CD4-positive, alpha-beta T cell treated with Interleukin-4 for 4 hours (primary cell): Measurements from ENCODE around the gene TEKTIP1.
"Not testable (repeated sequence)": the region's sequence is repeated elsewhere in the genome, so short reads cannot be mapped to it uniquely, and the experiment has no call there.

Experiments
- DNase-seq: peaks from one replicate; pipeline ENCODE4 v3.0.0-alpha.2; 2020

TEKTIP1 gene

GRCh38 chr19:3524078-3524842 lies 14.7 kb upstream of the TEKTIP1 start:
- no peak for DNase-seq

DNA sequence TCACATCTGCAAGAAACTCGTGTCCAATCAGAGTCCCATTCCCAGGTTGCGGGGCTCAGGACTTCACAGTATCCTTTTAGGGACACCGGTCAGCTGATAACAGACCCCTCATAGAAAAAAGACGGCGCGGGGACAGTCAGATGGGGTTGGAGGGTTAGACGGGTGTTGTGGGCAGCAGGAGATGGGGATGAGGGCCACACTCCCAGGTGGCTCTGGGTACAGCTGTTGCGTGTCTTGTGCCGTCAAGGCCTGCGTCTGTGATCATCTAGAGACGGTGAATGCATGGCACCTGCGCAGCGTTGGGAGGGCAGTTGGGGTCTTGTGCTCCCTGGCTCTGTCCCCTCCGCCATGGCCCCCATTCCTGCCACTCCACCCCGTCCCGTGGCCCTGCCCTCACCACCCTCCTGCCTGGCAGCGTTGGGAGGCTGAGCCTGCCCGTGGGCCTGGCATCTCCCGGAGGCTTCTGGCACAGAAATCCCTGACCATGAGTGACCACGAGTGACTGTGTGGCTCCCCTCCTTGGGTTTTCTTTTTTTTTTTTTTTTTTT lies 14.0 kb upstream of the TEKTIP1 start:
- DNase-seq, result no peak

GRCh38 chr19:3526507-3527237 lies 12.3 kb upstream of the TEKTIP1 start:
- DNase-seq, result no peak

GRCh38 chr19:3527238-3527910 lies 11.6 kb upstream of the TEKTIP1 start:
- DNase-seq, result no peak

DNA sequence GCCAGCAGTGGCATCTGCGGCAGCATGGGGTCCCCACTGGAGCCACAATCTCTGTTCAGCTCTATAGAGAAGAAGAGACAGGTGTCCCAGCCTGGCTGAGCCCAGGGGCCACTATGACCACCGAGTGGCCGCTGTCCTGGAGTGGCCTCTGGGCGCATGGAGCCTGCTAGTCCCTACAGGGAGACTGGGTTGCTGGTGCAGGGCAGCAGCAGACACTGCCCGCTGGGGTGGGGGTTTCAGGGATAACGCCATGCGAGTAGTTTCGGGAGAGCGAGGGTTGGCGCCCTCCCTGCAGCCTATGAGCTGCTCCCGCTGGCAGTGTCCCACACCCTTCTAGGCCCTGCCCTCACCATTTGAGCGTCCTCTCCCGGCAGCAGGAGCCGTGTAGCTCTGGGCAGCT lies 10.9 kb upstream of the TEKTIP1 start:
- DNase-seq, result no peak

DNA sequence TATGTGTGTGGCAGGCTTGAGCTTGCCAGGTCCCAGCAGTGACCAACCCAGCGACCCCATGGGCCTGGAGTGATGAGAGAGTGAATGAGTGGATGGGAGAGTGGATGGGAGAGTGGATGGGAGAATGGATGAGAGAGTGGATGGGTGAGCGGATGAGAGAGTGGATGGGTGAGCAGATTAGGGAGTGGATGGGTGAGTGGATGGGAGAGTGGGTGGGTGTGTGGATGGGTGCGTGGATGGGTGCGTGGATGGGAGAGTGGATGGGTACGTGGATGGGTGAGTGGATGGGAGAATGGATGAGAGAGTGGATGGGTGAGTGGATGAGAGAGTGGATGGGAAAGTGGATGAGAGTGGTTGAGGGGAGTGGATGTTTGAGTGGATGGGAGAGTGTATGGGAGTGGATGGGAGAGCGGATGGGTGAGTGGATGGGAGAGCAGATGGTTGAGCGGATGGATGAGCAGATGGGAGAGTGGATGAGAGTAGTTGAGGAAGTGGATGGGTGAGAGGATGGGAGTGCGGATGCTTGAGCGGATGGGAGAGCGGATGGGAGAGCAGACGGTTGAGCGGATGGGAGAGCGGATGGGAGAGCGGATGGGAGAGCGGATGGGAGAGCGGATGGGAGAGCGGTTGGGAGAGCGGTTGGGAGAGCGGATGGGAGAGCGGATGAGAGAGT lies 10.3 kb upstream of the TEKTIP1 start:
- no peak for DNase-seq

- DNase-seq, result not testable (repeated sequence)
Measured at GRCh38 chr19:3529299-3529698, 9.7 kb upstream of the TEKTIP1 start.

- DNase-seq, result no peak
Measured at GRCh38 chr19:3530389-3530788, 8.6 kb upstream of the TEKTIP1 start.

DNA sequence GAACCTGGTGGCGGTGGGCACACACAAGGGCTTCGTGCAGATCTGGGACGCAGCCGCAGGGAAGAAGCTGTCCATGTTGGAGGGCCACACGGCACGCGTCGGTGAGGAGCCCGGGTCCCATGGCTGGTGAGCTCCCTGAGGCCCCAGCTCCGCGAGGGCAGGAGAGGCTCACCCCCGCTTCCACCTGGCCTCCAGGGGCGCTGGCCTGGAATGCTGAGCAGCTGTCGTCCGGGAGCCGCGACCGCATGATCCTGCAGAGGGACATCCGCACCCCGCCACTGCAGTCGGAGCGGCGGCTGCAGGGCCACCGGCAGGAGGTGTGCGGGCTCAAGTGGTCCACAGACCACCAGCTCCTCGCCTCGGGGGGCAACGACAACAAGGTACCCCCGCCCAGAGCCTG lies 7.3 kb upstream of the TEKTIP1 start:
- no peak for DNase-seq

DNA sequence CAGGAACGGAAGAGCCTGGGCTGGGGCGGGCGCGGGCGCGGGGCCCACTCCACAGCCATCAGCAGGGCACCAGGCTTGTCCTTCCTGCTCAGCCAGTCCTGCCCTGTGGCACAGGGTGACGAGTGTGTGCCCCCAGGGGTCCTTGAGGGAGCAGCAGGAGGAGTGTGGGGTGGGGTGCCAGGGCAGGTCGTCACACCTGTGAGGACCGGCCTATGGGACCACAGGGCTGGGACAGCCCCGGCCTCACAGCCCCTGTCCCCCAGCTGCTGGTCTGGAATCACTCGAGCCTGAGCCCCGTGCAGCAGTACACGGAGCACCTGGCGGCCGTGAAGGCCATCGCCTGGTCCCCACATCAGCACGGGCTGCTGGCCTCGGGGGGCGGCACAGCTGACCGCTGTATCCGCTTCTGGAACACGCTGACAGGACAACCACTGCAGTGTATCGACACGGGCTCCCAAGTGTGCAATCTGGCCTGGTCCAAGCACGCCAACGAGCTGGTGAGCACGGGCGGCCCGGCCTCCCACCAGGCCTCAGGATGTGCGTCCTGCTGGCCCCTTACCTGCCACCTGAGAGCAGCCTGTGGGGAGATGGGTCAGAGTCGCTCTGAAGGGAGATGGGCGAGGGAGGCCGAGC lies 6.7 kb upstream of the TEKTIP1 start:
- DNase-seq, result no peak

DNA sequence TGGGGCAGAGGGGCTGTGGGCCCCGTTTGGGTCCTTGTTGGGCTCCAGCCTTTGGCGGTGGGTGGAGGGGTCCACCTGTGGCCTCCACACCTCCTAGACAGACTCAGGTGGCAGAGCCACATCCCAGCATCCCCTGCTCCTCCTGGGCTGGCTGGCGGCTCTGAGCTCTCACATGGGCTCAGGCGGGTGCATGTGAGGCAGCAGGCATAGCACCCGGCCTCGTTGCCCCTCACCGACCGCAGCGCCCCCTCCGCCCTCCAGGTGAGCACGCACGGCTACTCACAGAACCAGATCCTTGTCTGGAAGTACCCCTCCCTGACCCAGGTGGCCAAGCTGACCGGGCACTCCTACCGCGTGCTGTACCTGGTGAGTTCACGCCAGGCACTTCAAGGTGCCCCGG lies 5.9 kb upstream of the TEKTIP1 start:
- DNase-seq, result no peak

- no peak for DNase-seq
Measured at GRCh38 chr19:3533563-3534216, 5.3 kb upstream of the TEKTIP1 start.

DNA sequence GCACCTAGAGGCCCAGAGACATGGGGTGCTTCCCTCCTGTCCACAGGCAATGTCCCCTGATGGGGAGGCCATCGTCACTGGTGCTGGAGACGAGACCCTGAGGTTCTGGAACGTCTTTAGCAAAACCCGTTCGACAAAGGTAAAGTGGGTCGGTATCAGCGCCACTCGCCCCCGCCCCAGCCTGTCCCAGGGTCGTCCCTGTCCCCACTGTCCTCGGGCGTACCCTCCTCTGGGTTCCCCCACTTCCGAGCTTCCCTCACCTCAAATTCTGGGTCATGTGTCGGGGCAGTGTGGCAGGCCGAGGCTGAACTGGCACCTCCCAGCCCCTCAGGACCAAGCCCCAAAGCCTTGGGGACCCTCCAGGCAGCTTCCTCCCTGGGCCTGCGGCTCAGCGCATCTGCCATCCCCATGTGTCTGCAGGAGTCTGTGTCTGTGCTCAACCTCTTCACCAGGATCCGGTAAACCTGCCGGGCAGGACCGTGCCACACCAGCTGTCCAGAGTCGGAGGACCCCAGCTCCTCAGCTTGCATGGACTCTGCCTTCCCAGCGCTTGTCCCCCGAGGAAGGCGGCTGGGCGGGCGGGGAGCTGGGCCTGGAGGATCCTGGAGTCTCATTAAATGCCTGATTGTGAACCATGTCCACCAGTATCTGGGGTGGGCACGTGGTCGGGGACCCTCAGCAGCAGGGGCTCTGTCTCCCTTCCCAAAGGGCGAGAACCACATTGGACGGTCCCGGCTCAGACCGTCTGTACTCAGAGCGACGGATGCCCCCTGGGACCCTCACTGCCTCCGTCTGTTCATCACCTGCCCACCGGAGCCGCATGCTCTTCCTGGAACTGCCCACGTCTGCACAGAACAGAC lies 4.4 kb upstream of the TEKTIP1 start:
- DNase-seq, result no peak

DNA sequence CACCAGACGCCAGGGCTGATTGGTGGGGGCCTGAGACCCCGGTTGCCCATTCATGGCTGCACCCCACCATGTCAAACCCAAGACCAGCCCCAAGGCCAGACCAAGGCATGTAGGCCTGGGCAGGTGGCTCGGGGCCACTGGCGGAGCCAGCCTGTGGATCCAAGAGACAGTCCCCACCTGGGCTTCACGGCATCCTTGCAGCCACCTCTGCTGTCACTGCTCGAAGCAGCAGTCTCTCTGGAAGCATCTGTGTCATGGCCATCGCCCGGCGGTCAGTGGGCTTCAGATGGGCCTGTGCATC lies 3.8 kb upstream of the TEKTIP1 start:
- DNase-seq, result no peak

DNA sequence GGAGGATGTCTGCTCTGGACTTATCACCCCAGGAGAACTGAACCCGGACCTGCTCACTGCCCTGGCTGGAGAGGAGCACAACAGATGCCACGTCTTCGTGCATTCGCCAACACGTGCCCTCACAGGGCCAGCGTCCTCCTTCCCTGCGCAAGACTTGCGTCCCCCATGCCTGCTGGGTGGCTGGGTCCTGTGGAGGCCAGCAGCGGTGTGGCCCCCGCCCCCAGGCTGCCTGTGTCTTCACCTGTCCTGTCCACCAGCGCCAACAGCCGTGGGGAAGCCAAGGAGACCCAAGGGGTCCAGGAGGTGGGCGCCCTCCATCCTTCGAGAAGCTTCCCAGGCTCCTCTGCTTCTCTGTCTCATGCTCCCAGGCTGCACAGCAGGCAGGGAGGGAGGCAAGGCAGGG lies 3.4 kb upstream of the TEKTIP1 start:
- DNase-seq, result no peak

- DNase-seq, result no peak
Measured at GRCh38 chr19:3535981-3536380, 3.0 kb upstream of the TEKTIP1 start.

DNA sequence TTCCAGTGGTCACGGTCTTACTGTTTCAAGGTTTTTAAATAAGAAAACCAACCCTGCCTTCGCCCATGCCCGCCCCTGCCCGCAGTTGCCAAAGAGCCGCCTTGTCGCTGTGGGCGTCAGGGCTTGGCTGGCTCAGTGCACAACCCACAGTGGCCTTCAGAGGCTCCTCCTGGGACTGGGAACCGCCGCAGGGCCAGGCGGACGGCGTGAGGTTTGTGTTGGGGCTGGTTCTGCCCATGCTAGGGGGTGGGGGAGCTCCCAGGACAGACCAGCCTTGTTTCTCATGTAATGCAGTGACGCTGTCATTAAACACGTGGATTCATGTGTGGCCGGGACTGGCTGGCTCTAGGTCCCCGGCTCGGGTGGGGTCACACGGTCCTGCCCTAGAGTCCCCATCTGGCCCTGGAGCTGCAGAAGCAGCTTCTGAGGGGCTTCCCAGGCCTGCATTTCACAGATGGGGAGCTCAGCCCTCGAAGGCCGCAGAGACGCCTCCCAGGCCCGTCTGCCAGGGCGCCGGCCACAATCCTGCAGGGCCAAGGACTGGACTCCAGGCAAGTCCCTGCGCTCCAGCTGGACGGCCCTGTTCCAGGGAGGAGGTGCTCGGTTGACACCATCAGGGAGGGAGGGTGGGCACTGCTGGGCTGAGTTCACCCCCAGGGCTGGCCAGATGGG lies 2.4 kb upstream of the TEKTIP1 start:
- no peak for DNase-seq

DNA sequence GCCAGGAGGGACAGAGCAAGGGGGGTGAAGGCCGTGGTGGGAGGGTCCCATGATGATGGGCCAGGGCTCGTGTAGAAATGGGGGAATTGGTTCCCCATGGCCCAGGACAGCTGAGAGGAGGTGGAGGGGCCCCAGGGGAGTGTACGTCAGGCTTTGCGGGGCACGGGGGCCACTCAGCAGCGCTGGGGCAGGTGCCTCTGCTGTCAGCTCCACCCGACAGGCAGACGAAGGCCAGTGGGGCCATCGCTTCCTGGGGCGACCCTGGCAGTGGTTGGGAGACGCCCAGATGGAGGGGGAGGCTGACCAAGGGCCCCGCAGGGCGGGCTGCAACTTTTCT lies 1.9 kb upstream of the TEKTIP1 start:
- no peak for DNase-seq

GRCh38 chr19:3537438-3538240 lies 1.3 kb upstream of the TEKTIP1 start:
- DNase-seq, result no peak
